HTERT RPE-1 (cell line): ENCODE data around the gene ANO2.

Experiments
- in situ Hi-C: fragments of 300-500 bp; cut with MboI; formaldehyde crosslinking; loops from 4 replicates; pipeline ENCODE4 v1.14.3; 2020; ENCODE audit warnings: low sequenced_read_pairs

The ANO2 gene

GRCh38 chr12:5964913-5965900, 20.1 kb upstream of the ANO2 start:
- in situ Hi-C loops = no loop called here

- in situ Hi-C loops = no loop called here
These were observed 18.5 kb upstream of the ANO2 start for GRCh38 chr12:5963515-5963914.

GRCh38 chr12:5960783-5961182, 15.7 kb upstream of the ANO2 start:
- in situ Hi-C loops = no loop called here

GRCh38 chr12:5956987-5957386, 11.9 kb upstream of the ANO2 start:
- in situ Hi-C loops = no loop called here

- in situ Hi-C loops = no loop called here
These were observed 9.6 kb upstream of the ANO2 start for GRCh38 chr12:5954661-5955060.

- in situ Hi-C loops = no loop called here
These were observed 9.0 kb upstream of the ANO2 start for GRCh38 chr12:5953835-5954586.

GRCh38 chr12:5952031-5952430, 7.0 kb upstream of the ANO2 start:
- in situ Hi-C loops = no loop called here

- in situ Hi-C loops = no loop called here
These were observed 3.6 kb upstream of the ANO2 start for GRCh38 chr12:5948696-5949095.

GRCh38 chr12:5947006-5947405, 1.9 kb upstream of the ANO2 start:
- in situ Hi-C loops = no loop called here

GRCh38 chr12:5946388-5946787, 1.3 kb upstream of the ANO2 start:
- in situ Hi-C loops = no loop called here

GRCh38 chr12:5944688-5945070, 380 bp downstream of the ANO2 start:
- in situ Hi-C loops = no loop called here

- in situ Hi-C loops = no loop called here
These were observed 1.0 kb downstream of the ANO2 start for GRCh38 chr12:5944053-5944452.

GRCh38 chr12:5941907-5942306, 3.2 kb downstream of the ANO2 start:
- in situ Hi-C loops = no loop called here

- in situ Hi-C loops = no loop called here
These were observed 17.1 kb downstream of the ANO2 start for GRCh38 chr12:5927732-5928516.

GRCh38 chr12:5925646-5926045, 19.4 kb downstream of the ANO2 start:
- in situ Hi-C loops = no loop called here

- in situ Hi-C loops = no loop called here
These were observed 20.7 kb downstream of the ANO2 start for GRCh38 chr12:5924342-5924741.

- in situ Hi-C loops = no loop called here
These were observed 21.3 kb downstream of the ANO2 start for GRCh38 chr12:5923751-5924150.

- in situ Hi-C loops = no loop called here
These were observed 21.9 kb downstream of the ANO2 start for GRCh38 chr12:5923043-5923605.

GRCh38 chr12:5921966-5922899, 22.8 kb downstream of the ANO2 start:
- in situ Hi-C loops = no loop called here
